ENCODE data around the gene PRMT5.

DNA sequence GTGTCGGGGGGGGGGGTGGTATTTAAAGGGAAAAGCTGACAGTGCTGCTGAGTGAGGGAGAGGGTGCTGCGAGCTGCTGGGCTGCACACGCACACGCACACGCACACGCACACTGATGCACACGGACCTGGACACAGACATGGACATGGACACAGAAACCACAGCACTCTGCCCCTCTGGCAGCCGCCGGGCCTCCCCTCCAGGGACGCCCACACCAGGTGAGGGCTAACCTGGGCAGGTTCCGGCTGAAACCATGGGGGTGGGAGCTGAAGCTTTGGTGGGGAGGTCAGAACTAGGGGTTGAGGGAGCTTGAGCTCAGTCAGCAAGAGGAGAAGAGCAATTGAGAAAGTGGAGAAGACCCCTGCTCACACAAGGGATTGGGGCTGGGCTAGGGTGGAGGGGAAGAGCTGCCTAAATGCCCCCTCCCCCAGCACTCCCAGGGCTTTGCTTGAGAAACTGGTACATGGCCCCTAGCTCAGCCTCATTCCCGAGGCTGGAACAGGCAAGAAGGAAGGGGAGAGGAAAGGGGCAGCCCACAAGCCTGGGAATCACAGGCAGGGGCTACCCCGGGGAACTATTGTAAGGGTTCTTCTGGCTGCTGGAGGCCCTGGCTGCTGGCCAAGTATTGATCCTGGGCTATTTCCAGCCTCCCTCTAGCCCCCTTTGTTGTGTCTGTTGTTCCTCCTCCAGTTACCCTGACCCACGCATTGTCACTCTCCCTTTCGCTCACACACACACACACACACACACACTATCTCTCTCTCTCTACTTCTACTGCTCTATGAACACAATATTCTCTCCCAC lies 45.8 kb downstream of the PRMT5 start, which contains the start of gene REM2:
- TF ChIP-seq, protein P1, sequence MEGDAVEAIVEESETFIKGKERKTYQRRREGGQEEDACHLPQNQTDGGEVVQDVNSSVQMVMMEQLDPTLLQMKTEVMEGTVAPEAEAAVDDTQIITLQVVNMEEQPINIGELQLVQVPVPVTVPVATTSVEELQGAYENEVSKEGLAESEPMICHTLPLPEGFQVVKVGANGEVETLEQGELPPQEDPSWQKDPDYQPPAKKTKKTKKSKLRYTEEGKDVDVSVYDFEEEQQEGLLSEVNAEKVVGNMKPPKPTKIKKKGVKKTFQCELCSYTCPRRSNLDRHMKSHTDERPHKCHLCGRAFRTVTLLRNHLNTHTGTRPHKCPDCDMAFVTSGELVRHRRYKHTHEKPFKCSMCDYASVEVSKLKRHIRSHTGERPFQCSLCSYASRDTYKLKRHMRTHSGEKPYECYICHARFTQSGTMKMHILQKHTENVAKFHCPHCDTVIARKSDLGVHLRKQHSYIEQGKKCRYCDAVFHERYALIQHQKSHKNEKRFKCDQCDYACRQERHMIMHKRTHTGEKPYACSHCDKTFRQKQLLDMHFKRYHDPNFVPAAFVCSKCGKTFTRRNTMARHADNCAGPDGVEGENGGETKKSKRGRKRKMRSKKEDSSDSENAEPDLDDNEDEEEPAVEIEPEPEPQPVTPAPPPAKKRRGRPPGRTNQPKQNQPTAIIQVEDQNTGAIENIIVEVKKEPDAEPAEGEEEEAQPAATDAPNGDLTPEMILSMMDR (IDR thresholded peaks at IDR 0.05): no peak
- peak in 1 of 3 donors; percentile 7 for TF ChIP-seq POLR2AphosphoS5 (IDR thresholded peaks at IDR 0.05)

Measured in transverse colon (tissue), 4 donors.